Muscle of arm (tissue), 12 donors: ENCODE data around the gene SUN1. TPM values are rescaled to one million over a fixed set of nuclear protein-coding genes. Genes with fewer than 3 reads are reported as not detected.
"Not testable (repeated sequence)": the region's sequence is repeated elsewhere in the genome, so short reads cannot be mapped to it uniquely, and the experiment has no call there.

Source experiments
- DNase-seq: peaks from one replicate; pipeline ENCODE4 v3.0.0-alpha.2; 2013
- polyA plus RNA-seq, 12 donors: library from polyadenylated mRNA; unstranded; fragments of 120-200 nt; gene quantifications; one replicate each; pipeline ENCODE4 v1.2.1, GENCODE V29; 2013; ENCODE audit not compliant: insufficient read length in 12 of 12

The SUN1 gene
- polyA plus RNA-seq, 12 donors = 142 to 253 (median 208) TPM; not detected in 1

DNA sequence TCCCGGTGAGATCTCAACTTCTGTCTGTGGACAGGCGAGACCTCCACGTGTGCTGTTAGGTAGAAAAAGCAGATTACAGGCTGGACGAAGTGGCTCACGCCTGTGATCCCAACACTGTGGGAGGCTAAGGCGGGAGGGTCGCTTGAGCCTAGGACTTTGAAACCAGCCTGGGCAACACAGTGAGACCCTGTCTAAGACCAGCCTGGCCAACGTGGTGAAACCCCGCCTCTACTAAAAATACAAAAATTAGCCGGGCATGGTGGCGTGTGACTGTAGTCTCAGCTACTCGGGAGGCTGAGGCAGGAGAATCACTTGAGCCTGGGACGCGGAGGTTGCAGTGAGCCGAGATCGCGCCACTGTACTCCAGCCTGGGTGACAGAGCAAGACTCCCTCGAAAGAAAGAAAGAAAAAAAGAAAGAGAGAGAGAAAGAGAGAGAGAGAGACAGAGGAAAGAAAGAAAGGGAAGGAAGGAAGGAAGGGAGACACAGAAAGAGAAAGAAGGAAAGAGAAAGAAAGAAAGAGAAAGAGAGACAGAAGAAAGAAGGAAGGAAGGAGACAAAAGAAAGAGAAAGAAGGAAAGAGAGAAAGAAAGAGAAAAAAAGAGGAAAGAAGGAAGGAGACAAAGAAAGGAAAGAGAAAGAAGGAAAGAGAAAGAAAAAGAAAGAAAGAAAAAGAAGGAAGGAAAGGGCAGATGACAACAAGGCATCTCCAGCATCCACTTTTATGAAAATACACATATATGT is 29.6 kb upstream of the SUN1 start:
- no peak for DNase-seq

DNA sequence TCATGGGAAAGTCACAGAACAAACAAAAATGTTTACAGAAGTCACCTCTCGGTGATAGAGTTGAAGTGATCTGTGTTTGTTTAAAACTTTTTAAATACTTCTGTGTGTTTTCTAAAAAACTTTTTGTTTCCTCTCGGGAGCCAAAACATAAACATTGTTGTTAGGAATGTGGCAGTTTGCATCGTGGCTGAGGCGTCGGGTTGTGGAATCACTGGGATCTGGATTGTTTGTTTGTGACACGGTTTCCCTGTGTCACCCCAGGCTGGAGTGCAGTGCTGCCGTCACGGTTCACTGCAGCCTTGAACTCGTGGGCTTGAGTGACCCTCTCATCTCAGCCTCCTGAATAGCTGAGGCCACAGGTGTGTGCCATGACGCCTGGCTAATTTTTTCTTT is 29.0 kb upstream of the SUN1 start:
- no peak for DNase-seq

DNA sequence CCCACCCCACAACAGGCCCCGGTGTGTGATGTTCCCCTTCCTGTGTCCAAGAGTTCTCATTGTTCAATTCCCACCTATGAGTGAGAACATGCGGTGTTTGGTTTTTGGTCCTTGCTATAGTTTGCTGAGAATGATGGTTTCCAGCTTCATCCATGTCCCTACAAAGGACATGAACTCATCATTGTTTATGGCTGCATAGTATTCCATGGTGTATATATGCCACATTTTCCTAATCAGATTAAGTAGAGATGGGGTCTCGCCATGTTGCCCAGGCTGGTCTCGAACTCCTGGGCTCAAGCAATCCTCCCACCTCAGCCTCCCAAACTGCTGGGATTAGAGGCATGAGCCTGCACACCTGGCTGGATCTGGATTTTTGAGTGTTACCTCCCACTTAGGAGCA is 28.5 kb upstream of the SUN1 start:
- not testable (repeated sequence) for DNase-seq

DNA sequence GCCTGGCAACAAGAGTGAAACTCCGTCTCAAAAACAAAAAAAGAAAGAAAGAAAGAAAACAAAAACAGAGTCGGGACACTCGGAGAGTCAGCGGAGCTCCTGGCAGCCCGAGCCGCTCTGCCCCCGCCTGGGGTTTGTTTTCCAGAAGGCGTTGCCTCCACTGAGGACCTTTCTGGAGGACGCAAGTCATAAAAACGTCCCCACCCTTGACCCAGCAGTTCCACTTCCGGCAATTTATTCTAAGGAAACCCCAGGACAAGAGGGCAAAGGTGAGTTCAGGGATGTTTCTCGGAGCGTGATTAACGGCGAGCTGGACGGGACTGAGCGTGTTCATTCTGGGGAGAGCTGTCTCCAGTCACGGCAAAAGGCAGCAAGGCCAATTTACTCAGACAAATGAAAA is 27.0 kb upstream of the SUN1 start:
- no peak for DNase-seq

DNA sequence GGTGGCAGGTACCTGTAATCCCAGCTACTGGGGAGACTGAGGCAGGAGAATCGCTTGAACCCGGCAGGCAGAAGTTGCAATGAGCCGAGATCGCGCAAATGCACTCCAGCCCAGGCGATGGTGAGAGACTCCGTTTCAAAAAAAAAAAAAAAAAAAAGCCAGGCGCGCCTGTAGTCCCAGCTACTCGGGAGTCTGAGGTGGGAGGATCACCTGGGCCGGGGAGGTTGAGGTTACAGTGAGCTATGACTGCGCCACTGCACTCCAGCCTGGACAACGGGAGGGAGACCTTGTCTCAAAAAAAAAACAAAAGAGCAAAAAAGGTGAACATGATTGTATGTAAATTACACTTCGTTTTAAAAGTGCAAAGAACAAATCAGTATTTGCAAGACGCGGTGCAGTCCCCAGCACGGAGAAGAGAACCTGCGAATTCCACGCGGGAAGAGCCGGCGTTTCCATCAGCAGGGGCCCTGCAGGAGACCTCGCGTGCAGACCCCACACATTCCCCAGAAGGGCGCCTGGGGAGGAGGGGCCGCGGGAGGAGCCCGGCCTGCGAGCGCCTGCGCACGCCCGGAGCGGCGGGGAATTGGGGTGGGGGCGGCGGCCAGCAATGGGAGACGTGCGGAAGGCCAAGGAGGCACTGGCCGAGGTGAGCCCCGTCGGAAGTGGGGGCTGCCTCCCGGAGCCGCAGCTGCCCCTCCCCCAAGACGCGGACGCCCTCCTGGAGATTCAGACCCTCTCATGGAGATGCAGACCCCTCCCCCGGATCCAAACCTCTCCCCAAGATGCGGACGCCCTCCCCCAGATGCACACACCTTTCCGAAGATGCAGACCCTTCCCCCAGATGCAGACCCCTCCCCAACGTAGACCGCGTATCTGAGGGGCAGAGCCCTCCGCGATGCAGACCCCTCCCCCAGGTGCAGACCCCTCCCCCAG is 16.7 kb upstream of the SUN1 start:
- DNase-seq = no peak

DNA sequence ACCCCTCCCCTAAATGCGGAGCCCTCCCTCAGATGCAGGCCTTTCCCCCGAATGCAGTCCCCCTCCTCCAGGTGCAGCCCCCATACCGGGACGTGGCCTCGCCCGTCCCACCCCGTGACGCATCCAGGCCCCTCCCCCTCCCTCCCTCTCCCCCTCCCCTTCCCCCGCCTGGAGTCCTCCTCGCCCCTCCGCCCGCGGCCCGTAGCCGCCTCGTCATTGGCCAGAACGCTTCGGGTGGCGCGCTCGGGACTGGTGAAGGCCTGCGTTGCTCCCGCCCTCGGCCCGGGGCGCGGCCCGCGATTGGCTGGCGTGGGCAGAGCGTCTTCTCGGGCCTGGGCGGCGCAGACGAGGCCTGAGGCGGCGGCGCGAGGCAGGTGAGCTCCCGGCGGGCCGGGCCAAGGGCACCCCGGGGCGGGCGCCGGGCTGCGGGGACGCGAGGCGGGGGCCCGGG is 16.0 kb upstream of the SUN1 start:
- peak; percentile 97 for DNase-seq

DNA sequence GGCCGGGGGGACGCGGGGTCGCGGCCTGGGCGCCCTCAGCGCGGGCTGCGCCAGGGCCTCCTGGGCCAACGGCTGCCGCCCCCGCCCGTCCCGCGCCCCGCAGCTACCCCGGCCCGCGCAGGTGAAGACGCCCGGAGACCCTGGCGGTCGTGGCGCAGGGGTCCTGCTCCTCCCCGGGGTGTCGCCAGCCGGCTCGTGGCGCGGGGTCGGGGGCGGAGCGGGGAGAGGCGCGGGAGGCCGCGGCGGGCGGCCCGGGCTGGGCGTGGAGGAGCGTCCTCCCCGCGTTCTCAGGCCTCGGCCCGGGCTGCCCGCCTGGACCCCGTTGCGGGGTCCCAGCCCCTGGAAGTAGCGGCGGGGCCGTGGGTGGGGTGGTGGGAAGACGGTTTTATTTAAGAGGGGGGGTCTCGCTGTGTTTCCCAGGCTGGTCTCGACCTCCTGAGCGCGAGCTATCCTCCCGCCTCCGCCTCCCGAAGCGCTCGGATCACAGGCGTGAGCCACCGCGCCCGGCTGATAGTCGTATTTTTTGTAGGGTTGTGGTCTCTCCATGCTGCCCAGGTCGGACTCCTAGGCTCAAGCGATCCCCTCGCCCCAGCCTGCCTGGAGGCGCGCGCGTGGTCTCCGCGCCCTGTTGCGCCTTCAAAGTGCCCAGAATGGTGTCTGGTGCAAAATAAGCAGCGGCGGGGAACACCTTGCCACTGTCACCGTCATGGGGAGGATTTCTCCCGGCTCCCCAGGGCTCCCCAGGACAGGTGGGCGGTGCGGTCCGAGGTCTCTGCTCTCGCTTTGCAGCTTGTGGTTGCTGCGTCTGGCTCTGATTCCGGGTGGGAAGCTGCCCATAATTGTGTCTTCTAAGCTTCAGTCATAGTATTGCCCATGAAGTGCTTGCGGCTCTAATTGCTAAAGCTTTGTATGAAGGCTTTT is 15.3 kb upstream of the SUN1 start:
- DNase-seq = no peak

DNA sequence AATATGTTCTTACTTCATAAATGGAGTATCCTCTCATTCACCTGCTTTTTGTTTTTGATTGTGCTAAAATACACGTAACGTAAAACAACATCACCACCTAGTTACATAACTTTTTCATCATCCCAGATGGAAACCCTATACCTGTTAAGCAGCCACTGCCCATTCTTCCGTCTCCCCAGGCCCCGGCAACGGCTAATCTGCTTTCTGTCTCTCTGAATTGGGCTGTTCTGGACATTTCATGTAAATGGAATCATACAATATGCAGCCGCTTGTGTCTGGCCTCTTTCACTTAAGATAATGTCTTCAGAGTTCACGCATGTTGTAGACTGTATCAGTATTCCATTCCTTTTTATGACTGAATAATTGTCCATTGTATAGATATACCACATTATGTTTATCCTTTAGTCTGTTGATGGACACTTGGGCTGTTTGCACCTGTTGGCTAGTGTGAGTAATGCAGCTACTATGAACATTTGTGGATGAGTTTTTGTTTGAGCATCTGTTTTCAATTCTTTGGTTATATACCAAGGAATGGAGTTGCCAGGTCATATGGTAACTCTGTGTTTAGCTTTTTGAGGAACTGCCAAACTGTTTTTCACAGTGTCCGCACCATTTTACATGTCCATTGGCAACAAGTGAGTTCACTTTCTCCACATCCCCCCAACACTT is 14.1 kb upstream of the SUN1 start:
- DNase-seq = no peak

DNA sequence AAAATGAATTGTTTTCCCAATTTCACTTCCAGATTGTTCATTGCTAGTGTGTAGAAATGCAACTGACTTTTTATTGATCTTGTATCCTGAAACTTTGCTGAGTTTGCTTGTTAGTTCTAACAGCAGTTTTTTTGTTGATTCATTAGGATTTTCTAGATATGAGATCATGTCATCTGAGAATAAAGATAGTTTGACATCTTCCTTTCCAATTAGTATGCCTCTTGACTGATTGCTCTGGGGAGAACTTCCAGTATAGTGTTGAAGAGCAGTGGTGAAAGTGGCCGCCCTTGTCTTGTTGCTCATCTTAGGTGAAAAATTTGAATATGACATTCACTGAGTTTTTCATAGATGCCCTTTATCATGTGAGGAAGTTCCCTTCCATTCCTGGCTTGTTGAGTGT is 11.9 kb upstream of the SUN1 start:
- no peak for DNase-seq

DNA sequence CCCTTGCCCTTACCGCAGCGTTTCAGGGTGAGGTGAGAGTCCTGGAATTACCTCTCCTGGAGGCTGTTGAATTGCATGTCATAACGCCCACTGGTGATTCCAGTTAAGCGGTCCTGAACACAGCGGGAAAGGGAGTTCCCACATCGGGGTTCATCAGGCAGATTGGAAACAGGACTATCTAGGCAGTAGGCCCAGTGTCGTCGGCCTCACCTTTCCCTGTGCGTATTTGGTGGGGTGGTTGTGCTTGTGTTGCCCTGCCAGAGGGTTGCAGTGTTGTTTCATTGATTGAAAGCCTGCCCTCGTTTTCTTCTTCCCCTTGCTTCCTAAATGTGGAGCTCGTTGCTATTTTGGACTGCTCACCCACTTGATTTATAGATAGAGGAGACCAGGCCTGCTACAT is 10.6 kb upstream of the SUN1 start:
- no peak for DNase-seq

DNA sequence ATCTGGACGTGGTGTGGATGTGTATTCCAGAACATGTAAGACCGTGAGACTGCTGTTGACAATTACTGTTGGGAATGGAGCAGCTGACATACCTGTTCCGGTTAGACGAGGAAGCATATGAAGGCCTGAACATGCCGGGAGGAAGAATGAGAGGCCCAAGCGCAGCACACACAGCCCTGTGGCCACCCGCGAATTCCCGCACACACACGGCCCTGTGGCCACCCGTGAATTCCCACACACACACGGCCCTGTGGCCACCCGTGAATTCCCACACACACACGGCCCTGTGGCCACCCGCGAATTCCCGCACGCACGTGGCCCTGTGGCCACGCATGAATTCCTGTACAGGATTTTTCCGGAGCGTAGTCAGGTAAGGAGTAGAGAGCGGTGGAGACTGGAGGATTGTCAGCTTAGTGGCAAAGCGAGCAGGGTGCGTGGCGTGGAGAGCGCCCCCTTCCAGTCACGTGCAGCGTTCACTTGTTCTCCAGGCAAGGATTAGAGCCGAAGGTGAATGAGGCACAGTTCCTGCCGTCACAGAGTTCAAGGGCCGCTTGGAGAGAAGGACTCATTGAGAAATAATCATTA is 9.5 kb upstream of the SUN1 start:
- DNase-seq = no peak

DNA sequence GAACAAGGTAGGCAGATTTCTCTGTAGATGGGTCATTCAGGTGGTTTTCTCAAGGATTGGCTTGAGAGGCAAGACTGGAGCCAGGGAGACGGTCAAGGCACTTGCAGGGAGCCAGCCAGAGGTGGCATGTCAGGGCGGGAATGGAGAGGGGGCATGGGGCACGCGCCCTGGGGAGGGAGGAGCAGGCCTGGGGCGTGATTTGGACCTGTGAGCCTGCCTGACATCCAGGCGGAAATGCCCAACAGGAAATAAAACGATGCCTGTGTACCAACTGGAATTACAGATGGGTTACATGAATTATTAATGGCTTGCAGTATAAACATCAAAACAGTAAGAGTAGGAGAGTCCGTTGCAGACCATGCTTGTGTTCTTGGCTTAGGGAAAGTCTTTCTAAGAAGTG is 8.6 kb upstream of the SUN1 start:
- DNase-seq = no peak

DNA sequence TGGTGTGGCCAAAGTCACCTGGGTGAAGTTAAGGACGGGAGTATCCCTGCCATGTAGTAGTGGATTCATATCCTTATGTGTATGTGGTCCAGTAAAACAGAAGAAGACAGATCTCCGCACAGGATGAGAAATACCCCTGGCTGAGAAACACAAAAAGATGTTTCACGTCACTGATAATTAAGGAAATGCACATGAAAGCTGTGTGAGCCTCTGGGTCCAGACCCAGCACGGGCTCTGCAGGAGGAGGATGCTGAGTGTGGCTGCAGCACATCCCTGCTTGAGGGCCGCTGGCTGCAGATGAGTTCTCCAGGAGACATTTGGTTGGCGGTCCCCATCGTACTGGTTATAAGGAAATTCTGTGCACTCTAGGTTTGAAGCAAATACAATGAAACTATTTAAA is 8.2 kb upstream of the SUN1 start:
- no peak for DNase-seq

DNA sequence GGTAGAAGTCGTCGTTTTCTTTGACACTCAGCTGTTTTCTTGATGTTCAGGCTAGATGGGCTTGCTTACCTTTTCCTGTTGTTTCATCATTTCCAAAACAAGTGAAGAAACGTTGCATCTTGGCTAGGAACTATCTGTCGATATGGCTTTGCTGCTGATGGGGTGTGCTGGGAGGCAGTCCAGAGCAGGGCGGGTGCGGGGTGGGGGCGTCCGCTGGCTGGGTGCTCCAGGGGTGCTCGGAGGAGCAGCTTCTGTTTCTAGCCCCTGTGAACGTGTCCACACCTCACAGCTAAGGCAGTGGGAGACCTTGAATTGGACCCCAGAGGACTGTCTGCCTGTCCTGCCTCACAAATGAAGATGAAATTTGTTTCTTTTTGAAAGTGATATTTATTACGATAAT is 7.6 kb upstream of the SUN1 start:
- DNase-seq = no peak

DNA sequence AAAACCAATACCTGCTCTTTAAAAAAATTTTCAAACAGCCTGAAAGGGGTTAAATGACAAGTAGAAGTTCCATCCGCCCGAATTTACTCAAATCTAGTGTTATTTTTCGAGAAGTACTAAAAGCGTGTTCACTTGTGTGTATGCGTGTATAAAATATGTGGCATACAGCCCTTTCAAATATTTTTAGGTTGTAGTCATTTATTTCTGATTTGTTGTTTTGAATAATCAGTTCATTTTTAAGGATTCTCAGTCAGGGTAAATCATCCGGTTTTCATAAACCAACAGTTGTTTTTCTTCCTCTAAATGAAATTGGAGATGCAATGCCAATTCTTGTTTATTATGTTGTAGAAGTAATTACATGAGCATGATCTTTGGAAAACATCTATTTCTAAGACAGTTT is 6.9 kb upstream of the SUN1 start:
- no peak for DNase-seq

DNA sequence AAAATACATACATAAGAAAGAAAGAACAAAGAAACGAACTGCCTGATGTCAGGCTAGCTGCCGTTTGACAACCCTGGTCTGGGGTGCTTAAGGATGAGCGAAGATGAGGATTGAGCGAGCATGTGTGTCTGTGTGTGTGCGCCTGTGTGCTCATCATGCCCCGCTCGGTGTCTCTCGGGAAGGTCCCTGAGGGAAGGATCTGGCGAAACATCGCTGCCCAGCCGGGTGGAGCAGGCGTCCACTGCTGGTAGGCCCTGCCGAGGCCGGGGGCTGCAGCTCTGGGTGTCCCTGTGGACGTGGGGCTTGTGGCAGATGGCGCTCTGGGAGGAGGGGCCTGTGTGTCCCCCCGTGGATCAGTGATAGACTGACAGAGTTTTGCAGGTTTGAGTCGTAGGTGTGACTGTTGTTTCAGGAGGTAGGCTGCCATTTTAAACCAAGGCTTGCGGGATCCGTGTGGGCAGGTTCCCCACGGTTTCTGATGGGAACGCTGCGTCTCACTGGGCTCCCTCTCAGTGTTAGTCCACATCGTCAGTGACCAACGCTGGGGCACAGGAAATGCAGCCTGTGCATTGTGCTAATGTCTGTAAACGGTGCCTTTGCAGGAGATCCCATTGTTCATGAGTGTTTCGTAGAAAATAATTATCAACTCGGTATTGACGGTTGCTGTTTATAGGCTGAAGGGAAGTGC is 5.9 kb upstream of the SUN1 start:
- DNase-seq = no peak

DNA sequence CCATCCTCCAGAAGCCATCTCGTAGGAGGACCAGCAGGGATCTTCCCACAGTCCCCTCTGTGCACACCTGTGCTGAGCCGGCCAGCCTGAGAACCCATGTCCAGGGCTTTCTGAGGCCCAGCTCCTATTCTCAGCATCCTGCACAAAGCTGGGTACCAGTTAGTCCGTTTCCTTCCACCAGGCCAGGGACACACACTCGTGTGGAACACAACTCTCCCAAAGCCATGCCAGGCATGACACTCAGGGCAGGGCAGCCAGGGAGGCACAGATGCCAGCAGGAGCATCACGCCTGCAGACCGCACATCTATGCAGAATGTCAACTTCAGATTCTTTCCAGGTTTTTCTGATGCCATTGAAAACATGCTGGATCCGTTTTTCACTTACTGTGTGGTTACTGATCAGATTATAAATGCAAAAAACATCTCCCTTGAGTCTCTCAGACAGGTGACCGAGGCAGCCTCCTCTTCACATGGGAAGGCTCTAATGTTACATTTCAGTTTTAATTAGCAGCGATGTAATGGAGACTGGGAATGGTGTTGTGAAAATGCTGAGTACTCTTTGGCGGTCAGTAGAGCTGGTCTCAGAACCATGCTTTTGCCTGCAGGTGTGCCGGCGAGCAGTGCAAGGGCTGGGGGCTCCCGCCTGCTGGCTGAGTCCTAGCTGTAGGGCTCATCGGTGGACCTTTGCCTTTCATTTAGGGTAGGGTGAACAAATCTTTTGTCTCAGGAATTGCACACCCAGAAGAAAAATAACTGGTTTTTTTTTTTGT is 3.3 kb upstream of the SUN1 start:
- no peak for DNase-seq

DNA sequence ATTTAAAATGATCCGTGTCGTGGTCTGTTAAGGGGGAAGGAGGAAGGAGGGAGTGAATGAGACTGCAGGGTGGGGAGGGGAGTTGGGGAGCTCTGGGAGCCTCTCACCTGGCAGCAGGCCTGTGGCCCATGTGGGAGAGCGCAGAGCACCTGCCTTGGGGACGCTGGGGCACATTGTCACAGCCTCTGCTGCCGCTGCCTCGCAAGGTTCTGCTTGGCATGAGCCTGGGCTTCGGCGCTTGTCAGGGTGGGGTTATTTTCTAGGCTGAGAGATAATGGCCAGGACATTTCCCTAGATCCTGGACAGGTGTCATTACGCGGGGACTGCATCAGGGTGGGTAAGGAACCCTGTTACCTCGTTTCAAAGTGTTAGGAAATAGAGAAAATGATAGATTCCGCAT is 2.2 kb upstream of the SUN1 start:
- no peak for DNase-seq

DNA sequence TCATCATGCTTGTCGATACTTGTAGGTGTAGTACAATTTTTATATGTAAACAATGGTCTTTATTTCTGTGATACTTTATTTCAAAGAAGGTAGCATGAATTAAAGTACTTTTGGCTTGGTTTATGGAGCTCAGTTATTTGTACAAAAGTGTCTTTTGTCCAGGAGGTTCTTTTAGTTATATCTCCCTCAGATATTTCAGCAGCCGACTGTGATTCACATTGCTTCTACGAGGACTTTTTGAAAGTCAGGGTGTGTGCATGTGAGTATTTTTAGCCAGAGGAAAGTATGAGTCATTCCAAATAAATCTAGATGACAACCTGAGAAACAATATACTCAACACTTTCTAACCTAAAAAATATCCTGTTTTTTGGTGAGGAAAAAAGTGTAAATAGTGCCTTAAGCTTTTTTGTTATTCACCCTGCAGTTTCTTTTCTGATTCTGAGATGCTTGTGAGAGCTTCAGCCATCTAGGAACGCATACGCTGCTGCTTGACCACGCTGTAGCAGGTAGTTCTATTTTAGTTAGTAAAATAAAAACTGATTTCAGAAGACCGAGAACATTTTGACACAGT is 595 bp upstream of the SUN1 start:
- DNase-seq = peak; percentile 77
